GM12865 (cell line): ENCODE measurements around the gene CCNY.

Experiments used
- DNase-seq: peaks from one replicate; pipeline ENCODE4 v3.0.0; 2010; ENCODE audit warnings: low read depth
- H3K4me3 ChIP-seq: 2 replicates; pipeline ENCODE4 v1.5.1; 2011; ENCODE audit warnings: mild to moderate bottlenecking, low read depth, low read length, control low read depth
- TF ChIP-seq, protein P1 (sequence below): IDR thresholded peaks from 2 replicates; pipeline ENCODE4 v1.5.1; 2011; ENCODE audit warnings: low read length, control low read depth, low read depth, inconsistent platforms; ENCODE audit not compliant: insufficient read depth; ENCODE audit errors: missing control alignments

Gene CCNY

DNA sequence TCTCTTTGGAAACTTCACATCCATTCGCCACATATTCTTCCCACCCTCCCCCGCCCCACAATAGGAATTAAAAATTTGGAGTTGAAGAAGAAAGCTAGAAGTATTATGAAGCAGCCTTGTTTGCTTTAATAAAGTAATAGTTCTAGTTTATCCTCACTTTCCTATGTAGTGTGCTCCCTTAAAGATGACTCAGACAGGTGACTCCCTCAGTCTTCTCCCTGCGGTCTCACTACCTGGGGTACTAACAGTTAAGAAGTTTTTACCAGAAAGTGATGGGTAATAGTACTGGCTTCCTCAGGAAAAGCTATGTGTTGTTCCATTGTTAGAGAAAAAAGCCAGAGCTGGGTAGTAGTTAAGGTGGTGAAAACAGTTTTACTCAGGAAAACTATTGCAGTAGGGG, 58.6 kb downstream of the CCNY start:
- no peak for DNase-seq
- H3K4me3 ChIP-seq: no peak overlapping the region
- TF ChIP-seq, protein P1, sequence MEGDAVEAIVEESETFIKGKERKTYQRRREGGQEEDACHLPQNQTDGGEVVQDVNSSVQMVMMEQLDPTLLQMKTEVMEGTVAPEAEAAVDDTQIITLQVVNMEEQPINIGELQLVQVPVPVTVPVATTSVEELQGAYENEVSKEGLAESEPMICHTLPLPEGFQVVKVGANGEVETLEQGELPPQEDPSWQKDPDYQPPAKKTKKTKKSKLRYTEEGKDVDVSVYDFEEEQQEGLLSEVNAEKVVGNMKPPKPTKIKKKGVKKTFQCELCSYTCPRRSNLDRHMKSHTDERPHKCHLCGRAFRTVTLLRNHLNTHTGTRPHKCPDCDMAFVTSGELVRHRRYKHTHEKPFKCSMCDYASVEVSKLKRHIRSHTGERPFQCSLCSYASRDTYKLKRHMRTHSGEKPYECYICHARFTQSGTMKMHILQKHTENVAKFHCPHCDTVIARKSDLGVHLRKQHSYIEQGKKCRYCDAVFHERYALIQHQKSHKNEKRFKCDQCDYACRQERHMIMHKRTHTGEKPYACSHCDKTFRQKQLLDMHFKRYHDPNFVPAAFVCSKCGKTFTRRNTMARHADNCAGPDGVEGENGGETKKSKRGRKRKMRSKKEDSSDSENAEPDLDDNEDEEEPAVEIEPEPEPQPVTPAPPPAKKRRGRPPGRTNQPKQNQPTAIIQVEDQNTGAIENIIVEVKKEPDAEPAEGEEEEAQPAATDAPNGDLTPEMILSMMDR: no peak

- TF ChIP-seq, protein P1: no peak
- H3K4me3 ChIP-seq: no peak overlapping the region
- no peak for DNase-seq
Observed at GRCh38 chr10:35396560-35397434, 60.5 kb downstream of the CCNY start.

- no peak for DNase-seq
- no peak overlapping the region for H3K4me3 ChIP-seq
- TF ChIP-seq, protein P1: no peak
Observed at GRCh38 chr10:35397953-35398352, 61.6 kb downstream of the CCNY start.

GRCh38 chr10:35398355-35398754, 62.0 kb downstream of the CCNY start:
- H3K4me3 ChIP-seq: no peak overlapping the region
- TF ChIP-seq, protein P1: no peak
- no peak for DNase-seq

DNA sequence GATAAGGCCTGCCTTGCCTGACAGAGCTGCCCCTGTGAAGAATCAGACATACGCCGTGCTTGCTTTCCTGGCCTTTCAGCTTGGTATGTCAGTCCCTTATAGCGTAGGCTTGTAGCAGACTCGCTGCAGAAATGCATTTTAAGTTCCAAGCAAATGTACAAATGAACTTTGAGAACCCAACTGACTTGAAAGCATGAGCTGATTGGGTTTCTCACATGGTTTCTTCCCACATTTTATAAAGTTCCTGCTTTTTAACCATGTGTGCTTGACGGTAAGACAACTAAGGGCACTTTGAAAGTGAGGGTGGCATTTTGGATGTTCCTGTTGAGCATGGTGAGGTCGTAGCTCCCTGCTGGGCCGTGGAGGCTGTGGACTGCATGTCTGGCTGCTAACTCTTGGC, 62.6 kb downstream of the CCNY start:
- no peak overlapping the region for H3K4me3 ChIP-seq
- TF ChIP-seq, protein P1: no peak
- no peak for DNase-seq

- DNase-seq: no peak
- TF ChIP-seq, protein P1: no peak
Observed at GRCh38 chr10:35399414-35400009, 63.2 kb downstream of the CCNY start.

More at GRCh38 chr10:35399414-35400009, 63.2 kb downstream of the CCNY start:
- H3K4me3 ChIP-seq: no peak overlapping the region
